HepG2 (cell line): ENCODE measurements around the gene SCFD2. TPM values are rescaled to one million over a fixed set of nuclear protein-coding genes. Genes with fewer than 3 reads are reported as not detected.

Experiments
- ASH2L ChIP-seq: fragments of 300-600, 200-600 bp; sonication (generic); IDR thresholded peaks from 2 replicates; pipeline ENCODE4 v1.7.0; 2017; ENCODE audit warnings: low read depth, mild to moderate bottlenecking, moderate library complexity, mixed read lengths, low read length; ENCODE audit not compliant: insufficient read length
- CREM ChIP-seq, 2 experiments: sonication (generic) in 1 of 2; formaldehyde crosslinking in 1 of 2; IDR thresholded peaks; 2 replicates each; pipeline versions ENCODE4 v1.4.0 to v1.6.1; 2016 to 2020; ENCODE audit warnings: antibody characterized with exemption in 1 of 2, mild to moderate bottlenecking in 1 of 2, missing genetic modification reagents in 1 of 2
- GABPA ChIP-seq, 2 experiments: IDR thresholded peaks; 2 replicates each; pipeline ENCODE4 v1.6.1; 2011 to 2016; ENCODE audit warnings: low read depth in 2 of 2, low read length in 1 of 2, missing biosample characterization in 1 of 2, missing genetic modification characterization in 1 of 2
- HDAC2 ChIP-seq: sonication (generic); formaldehyde crosslinking; IDR thresholded peaks from 2 replicates; pipeline ENCODE4 v1.4.0; 2020; ENCODE audit warnings: missing genetic modification reagents
- MEIS1 ChIP-seq: sonication (generic); formaldehyde crosslinking; IDR thresholded peaks from 2 replicates; pipeline ENCODE4 v1.9.0; 2021; ENCODE audit warnings: mild to moderate bottlenecking, missing genetic modification reagents, moderate library complexity, borderline replicate concordance
- POGZ ChIP-seq: sonication (generic); formaldehyde crosslinking; IDR thresholded peaks from 2 replicates; pipeline ENCODE4 v1.4.0; 2020; ENCODE audit warnings: mild to moderate bottlenecking, missing genetic modification reagents
- RBFOX2 ChIP-seq: fragments of 200-400 bp; formaldehyde crosslinking; IDR thresholded peaks from 2 replicates; pipeline ENCODE4 v1.6.1; 2017; ENCODE audit warnings: low read depth, mild to moderate bottlenecking, low read length
- RORA ChIP-seq: sonication (generic); formaldehyde crosslinking; IDR thresholded peaks from 2 replicates; pipeline ENCODE4 v1.5.0; 2020; ENCODE audit warnings: mild to moderate bottlenecking, missing genetic modification reagents, moderate library complexity
- SMC3 ChIP-seq: IDR thresholded peaks from 2 replicates; pipeline ENCODE4 v1.6.1; 2011; ENCODE audit warnings: low read length, improper control_type of control experiment
- ZNF280D ChIP-seq: sonication (generic); formaldehyde crosslinking; IDR thresholded peaks from 2 replicates; pipeline ENCODE4 v1.5.1; 2020; ENCODE audit warnings: mild to moderate bottlenecking, missing genetic modification reagents
- polyA plus RNA-seq, 8 experiments: library from polyadenylated mRNA; depleted of rRNA in 3 of 8; stranded (reverse) in 7 of 8; unstranded in 1 of 8; fragments of >200 nt; fragmentation: Illumina TruSeq in 4 of 8; extraction: Trizol in 4 of 8; gene quantifications; 2 replicates each; pipeline versions ENCODE4 v1.2.1 to v1.2.3, GENCODE V29; 2011 to 2016; ENCODE audit warnings: low read depth in 4 of 8, missing spikeins in 1 of 8, mixed read lengths in 1 of 8; ENCODE audit not compliant: insufficient read depth in 1 of 8
- total RNA-seq, 5 experiments: library from RNA; depleted of rRNA; stranded (reverse); fragments of >200 nt; fragmentation: Illumina TruSeq; extraction: Trizol; gene quantifications; 2 replicates each; pipeline ENCODE4 v1.2.3, GENCODE V29; 2016; ENCODE audit warnings: low read depth in 1 of 5
- TF ChIP-seq, protein P1 (sequence below): sonication (generic); formaldehyde crosslinking; IDR thresholded peaks from 2 replicates; pipeline ENCODE4 v1.4.0; 2020; ENCODE audit warnings: missing genetic modification reagents
- TF ChIP-seq, protein P2 (sequence below): sonication (generic); formaldehyde crosslinking; IDR thresholded peaks from 2 replicates; pipeline ENCODE4 v1.4.0; 2020; ENCODE audit warnings: missing genetic modification reagents, borderline replicate concordance
- TF ChIP-seq, protein P3 (sequence below): IDR thresholded peaks from 2 replicates; pipeline ENCODE4 v1.6.1; 2016; ENCODE audit warnings: missing biosample characterization, missing genetic modification reagents, low read depth
- TF ChIP-seq, protein P4 (sequence below): sonication (generic); formaldehyde crosslinking; IDR thresholded peaks from 2 replicates; pipeline ENCODE4 v1.5.1; 2020; ENCODE audit warnings: missing genetic modification reagents, mild to moderate bottlenecking, borderline replicate concordance
- TF ChIP-seq, protein P5 (sequence below): sonication (generic); formaldehyde crosslinking; IDR thresholded peaks from 2 replicates; pipeline ENCODE4 v1.5.0; 2020; ENCODE audit warnings: missing genetic modification reagents

SCFD2 gene
- total and polyA plus RNA-seq, 2 of the 13 experiments (the other 11 are each of a cell fraction or from before 2014, with no cell fraction given), result 4.6 to 15.6 TPM

GRCh38 chr4:53105313-53105712 is 260.5 kb downstream of the SCFD2 start (continued):
- TF ChIP-seq POGZ (CRISPR knock-in tag) (peak; percentile 94), ASH2L (peak; percentile 40), SMC3 (no peak), GABPA (IDR thresholded peaks at IDR 0.05; ENCODE audit: low read depth, low read length) (no peak), GABPA (CRISPR knock-in tag; IDR thresholded peaks at IDR 0.05; ENCODE audit: low read depth) (0 out of 2 replicates have a peak, but pooled peaks have one; percentile 29), RORA (CRISPR knock-in tag) (no peak), MEIS1 (CRISPR knock-in tag) (0 out of 2 replicates have a peak, but pooled peaks have one; percentile 54), ZNF280D (CRISPR knock-in tag) (0 out of 2 replicates have a peak, but pooled peaks have one; percentile 49), RBFOX2 (no peak), HDAC2 (CRISPR knock-in tag) (peak; percentile 72), CREM (IDR thresholded peaks at IDR 0.05) (peak; percentile 41; the same call in 1 of the 2 replicates), CREM (CRISPR knock-in tag; IDR thresholded peaks at IDR 0.05) (no peak)
- TF ChIP-seq, protein P1, sequence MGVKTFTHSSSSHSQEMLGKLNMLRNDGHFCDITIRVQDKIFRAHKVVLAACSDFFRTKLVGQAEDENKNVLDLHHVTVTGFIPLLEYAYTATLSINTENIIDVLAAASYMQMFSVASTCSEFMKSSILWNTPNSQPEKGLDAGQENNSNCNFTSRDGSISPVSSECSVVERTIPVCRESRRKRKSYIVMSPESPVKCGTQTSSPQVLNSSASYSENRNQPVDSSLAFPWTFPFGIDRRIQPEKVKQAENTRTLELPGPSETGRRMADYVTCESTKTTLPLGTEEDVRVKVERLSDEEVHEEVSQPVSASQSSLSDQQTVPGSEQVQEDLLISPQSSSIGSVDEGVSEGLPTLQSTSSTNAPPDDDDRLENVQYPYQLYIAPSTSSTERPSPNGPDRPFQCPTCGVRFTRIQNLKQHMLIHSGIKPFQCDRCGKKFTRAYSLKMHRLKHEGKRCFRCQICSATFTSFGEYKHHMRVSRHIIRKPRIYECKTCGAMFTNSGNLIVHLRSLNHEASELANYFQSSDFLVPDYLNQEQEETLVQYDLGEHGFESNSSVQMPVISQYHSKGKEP (CRISPR knock-in tag), result no peak
- TF ChIP-seq, protein P2, sequence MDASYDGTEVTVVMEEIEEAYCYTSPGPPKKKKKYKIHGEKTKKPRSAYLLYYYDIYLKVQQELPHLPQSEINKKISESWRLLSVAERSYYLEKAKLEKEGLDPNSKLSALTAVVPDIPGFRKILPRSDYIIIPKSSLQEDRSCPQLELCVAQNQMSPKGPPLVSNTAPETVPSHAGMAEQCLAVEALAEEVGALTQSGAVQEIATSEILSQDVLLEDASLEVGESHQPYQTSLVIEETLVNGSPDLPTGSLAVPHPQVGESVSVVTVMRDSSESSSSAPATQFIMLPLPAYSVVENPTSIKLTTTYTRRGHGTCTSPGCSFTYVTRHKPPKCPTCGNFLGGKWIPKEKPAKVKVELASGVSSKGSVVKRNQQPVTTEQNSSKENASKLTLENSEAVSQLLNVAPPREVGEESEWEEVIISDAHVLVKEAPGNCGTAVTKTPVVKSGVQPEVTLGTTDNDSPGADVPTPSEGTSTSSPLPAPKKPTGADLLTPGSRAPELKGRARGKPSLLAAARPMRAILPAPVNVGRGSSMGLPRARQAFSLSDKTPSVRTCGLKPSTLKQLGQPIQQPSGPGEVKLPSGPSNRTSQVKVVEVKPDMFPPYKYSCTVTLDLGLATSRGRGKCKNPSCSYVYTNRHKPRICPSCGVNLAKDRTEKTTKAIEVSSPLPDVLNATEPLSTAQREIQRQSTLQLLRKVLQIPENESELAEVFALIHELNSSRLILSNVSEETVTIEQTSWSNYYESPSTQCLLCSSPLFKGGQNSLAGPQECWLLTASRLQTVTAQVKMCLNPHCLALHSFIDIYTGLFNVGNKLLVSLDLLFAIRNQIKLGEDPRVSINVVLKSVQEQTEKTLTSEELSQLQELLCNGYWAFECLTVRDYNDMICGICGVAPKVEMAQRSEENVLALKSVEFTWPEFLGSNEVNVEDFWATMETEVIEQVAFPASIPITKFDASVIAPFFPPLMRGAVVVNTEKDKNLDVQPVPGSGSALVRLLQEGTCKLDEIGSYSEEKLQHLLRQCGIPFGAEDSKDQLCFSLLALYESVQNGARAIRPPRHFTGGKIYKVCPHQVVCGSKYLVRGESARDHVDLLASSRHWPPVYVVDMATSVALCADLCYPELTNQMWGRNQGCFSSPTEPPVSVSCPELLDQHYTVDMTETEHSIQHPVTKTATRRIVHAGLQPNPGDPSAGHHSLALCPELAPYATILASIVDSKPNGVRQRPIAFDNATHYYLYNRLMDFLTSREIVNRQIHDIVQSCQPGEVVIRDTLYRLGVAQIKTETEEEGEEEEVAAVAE, result no peak
- TF ChIP-seq, protein P3, sequence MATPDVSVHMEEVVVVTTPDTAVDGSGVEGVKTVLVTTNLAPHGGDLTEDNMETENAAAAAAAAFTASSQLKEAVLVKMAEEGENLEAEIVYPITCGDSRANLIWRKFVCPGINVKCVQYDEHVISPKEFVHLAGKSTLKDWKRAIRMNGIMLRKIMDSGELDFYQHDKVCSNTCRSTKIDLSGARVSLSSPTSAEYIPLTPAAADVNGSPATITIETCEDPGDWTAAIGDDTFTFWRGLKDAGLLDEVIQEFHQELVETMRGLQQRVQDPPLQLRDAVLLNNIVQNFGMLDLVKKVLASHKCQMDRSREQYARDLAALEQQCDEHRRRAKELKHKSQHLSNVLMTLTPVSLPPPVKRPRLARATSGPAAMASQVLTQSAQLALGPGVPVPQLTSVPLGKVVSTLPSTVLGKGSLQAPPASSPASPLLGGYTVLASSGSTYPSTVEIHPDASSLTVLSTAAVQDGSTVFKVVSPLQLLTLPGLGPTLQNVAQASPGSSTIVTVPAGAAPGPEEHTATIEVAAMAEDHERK, result no peak
- TF ChIP-seq, protein P4, sequence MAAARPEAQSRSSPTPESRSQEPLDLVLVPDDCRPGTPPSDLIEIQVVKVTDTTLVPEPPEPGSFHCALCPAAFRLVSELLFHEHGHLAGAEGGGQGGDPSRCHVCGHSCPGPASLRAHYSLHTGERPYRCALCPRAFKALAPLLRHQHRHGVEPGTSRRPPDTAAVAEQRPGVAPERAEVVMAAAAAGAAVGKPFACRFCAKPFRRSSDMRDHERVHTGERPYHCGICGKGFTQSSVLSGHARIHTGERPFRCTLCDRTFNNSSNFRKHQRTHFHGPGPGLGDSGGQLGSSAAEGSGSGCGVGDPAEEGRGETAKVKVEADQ (CRISPR knock-in tag), result peak; percentile 36; the same call in 1 of the 2 replicates
- TF ChIP-seq, protein P5, sequence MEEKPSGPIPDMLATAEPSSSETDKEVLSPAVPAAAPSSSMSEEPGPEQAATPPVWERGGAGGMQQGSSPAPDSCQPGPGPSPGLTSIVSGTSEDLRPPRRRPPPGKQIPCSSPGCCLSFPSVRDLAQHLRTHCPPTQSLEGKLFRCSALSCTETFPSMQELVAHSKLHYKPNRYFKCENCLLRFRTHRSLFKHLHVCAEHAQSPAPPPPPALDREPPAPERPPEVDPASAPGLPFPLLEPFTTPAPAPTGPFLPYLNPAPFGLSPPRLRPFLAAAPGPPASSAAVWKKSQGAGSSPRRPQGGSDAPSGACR (CRISPR knock-in tag), result no peak
